Ammon's horn (tissue), 1 donor: ENCODE data around the gene CIB1.

Experiments
- DNase-seq: peaks from one replicate; pipeline ENCODE4 v3.0.0-alpha.2; 2016; ENCODE audit warnings: low spot score

CIB1 gene

GRCh38 chr15:90214553-90215196 lies 19.1 kb downstream of the CIB1 start:
- DNase-seq = no peak

- no peak for DNase-seq
These were observed 19.9 kb downstream of the CIB1 start for GRCh38 chr15:90213818-90214204.

- DNase-seq = no peak
These were observed 20.5 kb downstream of the CIB1 start for GRCh38 chr15:90213122-90213817.

- DNase-seq = no peak
These were observed 21.3 kb downstream of the CIB1 start for GRCh38 chr15:90212221-90213098.

- DNase-seq = no peak
These were observed 22.1 kb downstream of the CIB1 start for GRCh38 chr15:90211440-90212143.

- no peak for DNase-seq
These were observed 22.7 kb downstream of the CIB1 start for GRCh38 chr15:90211009-90211408.

GRCh38 chr15:90210593-90210992 lies 23.1 kb downstream of the CIB1 start:
- DNase-seq = no peak

- no peak for DNase-seq
These were observed 24.1 kb downstream of the CIB1 start for GRCh38 chr15:90209591-90209990.

- no peak for DNase-seq
These were observed 25.4 kb downstream of the CIB1 start for GRCh38 chr15:90208356-90208755.

GRCh38 chr15:90207252-90207651 lies 26.5 kb downstream of the CIB1 start:
- DNase-seq = no peak

GRCh38 chr15:90205886-90206285 lies 27.9 kb downstream of the CIB1 start:
- DNase-seq = no peak

- DNase-seq = peak; percentile 50
These were observed 28.5 kb downstream of the CIB1 start for GRCh38 chr15:90205050-90205848.

- DNase-seq = no peak
These were observed 29.8 kb downstream of the CIB1 start for GRCh38 chr15:90203922-90204321.

- no peak for DNase-seq
These were observed 30.3 kb downstream of the CIB1 start for GRCh38 chr15:90203473-90203872.

- no peak for DNase-seq
These were observed 30.8 kb downstream of the CIB1 start for GRCh38 chr15:90202929-90203328.

- DNase-seq = no peak
These were observed 31.8 kb downstream of the CIB1 start for GRCh38 chr15:90201944-90202375.

- DNase-seq = peak; percentile 77
These were observed 32.4 kb downstream of the CIB1 start, which contains the start of gene SEMA4B for GRCh38 chr15:90201130-90201943. Gene SEMA4B (plus strand): TSS chr15:90201330. CDS start chr15:90201579, 249 bp downstream.

GRCh38 chr15:90200534-90201129 lies 33.1 kb downstream of the CIB1 start:
- DNase-seq = peak; percentile 43

- DNase-seq = no peak
These were observed 39.1 kb downstream of the CIB1 start for GRCh38 chr15:90194655-90195054.
